ENCODE measurements around the gene SLC1A5.
"Not testable (repeated sequence)": the region's sequence is repeated elsewhere in the genome, so short reads cannot be mapped to it uniquely, and the experiment has no call there.

SLC1A5 gene

GRCh38 chr19:46766569-46767317 lies 21.7 kb downstream of the SLC1A5 start:
- DNase-seq = peak in 4 of 5 donors; percentile 36 to 66 (median 44)

GRCh38 chr19:46764817-46765291 lies 23.5 kb downstream of the SLC1A5 start:
- no peak for DNase-seq

- DNase-seq = no peak
Observed at GRCh38 chr19:46762245-46762890, 26.0 kb downstream of the SLC1A5 start.

- DNase-seq = no peak
Observed at GRCh38 chr19:46761418-46761831, 27.0 kb downstream of the SLC1A5 start.

- not testable (repeated sequence) for DNase-seq
Observed at GRCh38 chr19:46760897-46761296, 27.5 kb downstream of the SLC1A5 start.

GRCh38 chr19:46760363-46760762 lies 28.0 kb downstream of the SLC1A5 start:
- no peak for DNase-seq

- no peak for DNase-seq
Observed at GRCh38 chr19:46759817-46760333, 28.5 kb downstream of the SLC1A5 start.

- no peak for DNase-seq
Observed at GRCh38 chr19:46759206-46759605, 29.2 kb downstream of the SLC1A5 start.

- DNase-seq = no peak
Observed at GRCh38 chr19:46756544-46756888, 31.9 kb downstream of the SLC1A5 start.

GRCh38 chr19:46755853-46756543 lies 32.4 kb downstream of the SLC1A5 start:
- DNase-seq = no peak

GRCh38 chr19:46755077-46755852 lies 33.1 kb downstream of the SLC1A5 start:
- no peak for DNase-seq

- peak in 4 of 5 donors; percentile 49 to 69 (median 58) for DNase-seq
Observed at GRCh38 chr19:46753420-46754155, 34.8 kb downstream of the SLC1A5 start.

GRCh38 chr19:46748325-46749109 lies 39.9 kb downstream of the SLC1A5 start:
- peak; percentile 39 to 75 (median 62) for DNase-seq

- DNase-seq = peak in 4 of 5 donors; percentile 38 to 66 (median 44)
Observed at GRCh38 chr19:46746281-46747057, 41.9 kb downstream of the SLC1A5 start, which contains the start of gene STRN4. TSS of gene STRN4 (minus strand) at chr19:46746450. CDS start at chr19:46746430, 20 bp downstream.

- DNase-seq = peak in 2 of 5 donors; percentile 17 to 22
Observed at GRCh38 chr19:46745521-46746280, 42.7 kb downstream of the SLC1A5 start, which contains the start of gene FKRP. TSS of gene FKRP (plus strand) at chr19:46746057. CDS start at chr19:46755451, 9,394 bp downstream.

GRCh38 chr19:46745030-46745429 lies 43.4 kb downstream of the SLC1A5 start:
- DNase-seq = no peak

GRCh38 chr19:46744005-46744691 lies 44.2 kb downstream of the SLC1A5 start:
- DNase-seq = no peak

GRCh38 chr19:46742926-46743480 lies 45.4 kb downstream of the SLC1A5 start:
- DNase-seq = no peak

All from T-helper 1 cell (primary cell).